Right lobe of liver (tissue), 4 donors: ENCODE results near the gene MCL1.

Source experiments
- CTCF ChIP-seq, 4 donors: fragments of 200-600 bp in 3 of 4; fragments of 450-650 bp in 1 of 4; IDR thresholded peaks; one replicate each; pipeline versions ENCODE4 v1.5.1 to v1.8.0; 2016 to 2022; ENCODE audit warnings: antibody characterized with exemption in 4 of 4, mild to moderate bottlenecking in 2 of 4
- POLR2A ChIP-seq: fragments of 450-650 bp; IDR thresholded peaks from one replicate; pipeline ENCODE4 v1.6.1; 2017; ENCODE audit warnings: antibody characterized with exemption, mild to moderate bottlenecking
- donor health status: DM: no; HTN: no; CAD: no.
- donor health status: DM: no; HTN: no; CAD: no.
- donor health status: DM: no; HTN: yes; CAD: no.

- no peak for TF ChIP-seq CTCF (IDR thresholded peaks at IDR 0.05)
- TF ChIP-seq POLR2A, result no peak
These were observed 54.1 kb downstream of the MCL1 start for GRCh38 chr1:150525348-150525747.
